ENCODE data around the gene PTPRN2. TPM values are rescaled to one million over a fixed set of nuclear protein-coding genes. Genes with fewer than 3 reads are reported as not detected.

Gene PTPRN2
- total RNA-seq, 4 donors from 2014 or later: 2.0 to 9.5 (median 2.6) TPM

GRCh38 chr7:158570449-158571170 is 17.0 kb downstream of the PTPRN2 start:
- no peak for ATAC-seq (ENCODE audit: low FRiP score)
- no peak for DNase-seq (ENCODE audit: low spot score)
- no peak for TF ChIP-seq CTCF (IDR thresholded peaks at IDR 0.05)

- no peak for TF ChIP-seq CTCF (IDR thresholded peaks at IDR 0.05)
- ATAC-seq (ENCODE audit: low FRiP score): no peak
- no peak for DNase-seq (ENCODE audit: low spot score)
These were observed 17.7 kb downstream of the PTPRN2 start for GRCh38 chr7:158569858-158570323.

- no peak for DNase-seq (ENCODE audit: low spot score)
- no peak for ATAC-seq (ENCODE audit: low FRiP score)
- no peak for TF ChIP-seq CTCF (IDR thresholded peaks at IDR 0.05)
These were observed 18.4 kb downstream of the PTPRN2 start for GRCh38 chr7:158568974-158569857.

- ATAC-seq (ENCODE audit: low FRiP score): no peak
- no peak for DNase-seq (ENCODE audit: low spot score)
- TF ChIP-seq CTCF (IDR thresholded peaks at IDR 0.05): no peak
These were observed 20.4 kb downstream of the PTPRN2 start for GRCh38 chr7:158567153-158567603.

GRCh38 chr7:158564663-158565035 is 23.0 kb downstream of the PTPRN2 start:
- DNase-seq (ENCODE audit: low spot score) (no peak), ATAC-seq (ENCODE audit: low FRiP score) (no peak)
- no peak for TF ChIP-seq CTCF (IDR thresholded peaks at IDR 0.05)

DNA sequence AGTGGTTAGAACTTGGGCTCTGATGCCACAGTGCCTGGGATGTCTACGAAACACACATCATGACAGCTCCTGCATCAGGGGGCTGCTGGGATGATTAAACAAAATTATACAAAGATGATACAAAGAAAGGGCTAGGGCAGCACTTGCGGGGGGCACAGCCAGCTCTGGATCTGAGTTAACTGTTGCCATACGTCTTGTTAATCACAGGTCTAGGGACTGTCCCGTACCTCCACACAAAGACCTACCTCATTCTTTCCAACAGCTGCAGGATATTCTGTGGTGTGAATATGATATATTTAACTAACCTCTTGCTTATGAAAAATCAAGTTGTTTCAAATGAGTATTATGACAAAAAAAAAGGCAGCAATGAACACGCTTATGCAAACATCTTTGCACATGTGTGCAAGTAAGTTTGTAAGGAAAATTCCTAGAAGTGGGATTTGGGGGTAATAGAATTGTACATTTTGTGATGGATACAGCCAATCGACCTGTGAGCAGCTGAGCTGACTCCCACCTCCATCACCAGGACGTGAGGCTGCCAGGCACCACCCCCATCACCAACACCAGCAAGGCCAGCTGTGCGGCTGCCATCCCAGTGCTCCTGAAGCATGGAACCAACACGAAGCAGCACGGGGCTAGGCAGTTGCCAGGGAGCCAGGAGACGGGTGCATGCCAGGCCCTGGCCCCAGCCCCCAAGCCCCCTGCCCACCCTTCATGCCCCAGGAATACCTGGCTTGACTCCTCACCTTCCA is 23.5 kb downstream of the PTPRN2 start:
- no peak for ATAC-seq (ENCODE audit: low FRiP score)
- no peak for TF ChIP-seq CTCF (IDR thresholded peaks at IDR 0.05)
- DNase-seq (ENCODE audit: low spot score): no peak

All from omental fat pad (tissue), 4 donors.